ENCODE results near the gene DTNBP1. TPM values are rescaled to one million over a fixed set of nuclear protein-coding genes. Genes with fewer than 3 reads are reported as not detected.

The DTNBP1 gene
- total RNA-seq, 1 experiment from 2014 or later = 13.5 TPM

GRCh38 chr6:15496345-15497131, 166.3 kb downstream of the DTNBP1 start:
- Mint-ChIP-seq H3K27ac (ENCODE audit: low read depth, unreplicated experiment) (peak overlapping the region; percentile 59), H3K4me1 (ENCODE audit: insufficient read depth, unreplicated experiment) (peaks cover 24% of the 10 kb centered on the region), H3K36me3 (ENCODE audit: insufficient read depth, unreplicated experiment) (peaks cover 44% of the 10 kb centered on the region), H3K9me3 (ENCODE audit: unreplicated experiment) (no peaks in the 10 kb centered on the region), H3K4me3 (ENCODE audit: unreplicated experiment) (no peak overlapping the region), H3K27me3 (ENCODE audit: insufficient read depth, unreplicated experiment) (no peaks in the 10 kb centered on the region)
- ChIA-PET CTCF (interaction anchor here (0.6 kb wide), 1 partner anchor 1588 kb away, joined by 3 read pairs; no protein-coding TSS in a partner anchor), POLR2A (no interaction called here)
- no peak for TF ChIP-seq CTCF (IDR thresholded peaks at IDR 0.05; ENCODE audit: unreplicated experiment)
- no peak for DNase-seq (ENCODE audit: unreplicated experiment)
- BruUV-seq (replicated peaks) = no TSS peak
- intact Hi-C loops (cut with micrococcal nuclease) = loop anchor here (10.0 kb wide), 1 partner anchor 1282 kb away; no protein-coding TSS in a partner anchor

GRCh38 chr6:15495375-15495901, 167.4 kb downstream of the DTNBP1 start:
- peaks cover 39% of the 10 kb centered on the region for H3K36me3 Mint-ChIP-seq (ENCODE audit: insufficient read depth, unreplicated experiment)
- peaks cover 28% of the 10 kb centered on the region for H3K4me1 Mint-ChIP-seq (ENCODE audit: insufficient read depth, unreplicated experiment)
- no peak for DNase-seq (ENCODE audit: unreplicated experiment)
- no peak for TF ChIP-seq CTCF (IDR thresholded peaks at IDR 0.05; ENCODE audit: unreplicated experiment)
- H3K27ac Mint-ChIP-seq (ENCODE audit: low read depth, unreplicated experiment) = peak overlapping the region; percentile 59
- intact Hi-C loops (cut with micrococcal nuclease) = loop anchor here (10.0 kb wide), 1 partner anchor 1281 kb away; no protein-coding TSS in a partner anchor
- H3K27me3 Mint-ChIP-seq (ENCODE audit: insufficient read depth, unreplicated experiment) = no peaks in the 10 kb centered on the region
- ChIA-PET CTCF (no interaction called here), POLR2A (interaction anchor here (0.6 kb wide), 1 partner anchor 517 kb away, joined by 3 read pairs; no protein-coding TSS in a partner anchor)
- no TSS peak for BruUV-seq (replicated peaks)
- H3K4me3 Mint-ChIP-seq (ENCODE audit: unreplicated experiment) = no peak overlapping the region
- H3K9me3 Mint-ChIP-seq (ENCODE audit: unreplicated experiment) = no peaks in the 10 kb centered on the region

GRCh38 chr6:15493437-15494168, 169.2 kb downstream of the DTNBP1 start:
- Mint-ChIP-seq H3K27ac (ENCODE audit: low read depth, unreplicated experiment) (no peak overlapping the region), H3K27me3 (ENCODE audit: insufficient read depth, unreplicated experiment) (no peaks in the 10 kb centered on the region), H3K36me3 (ENCODE audit: insufficient read depth, unreplicated experiment) (peaks cover 37% of the 10 kb centered on the region), H3K4me1 (ENCODE audit: insufficient read depth, unreplicated experiment) (peaks cover 22% of the 10 kb centered on the region), H3K4me3 (ENCODE audit: unreplicated experiment) (no peak overlapping the region), H3K9me3 (ENCODE audit: unreplicated experiment) (no peaks in the 10 kb centered on the region)
- DNase-seq (ENCODE audit: unreplicated experiment) = no peak
- intact Hi-C loops (cut with micrococcal nuclease) = loop anchor here (5.0 to 10.0 kb wide), 2 partner anchors 129 to 1279 kb away; no protein-coding TSS in a partner anchor
- BruUV-seq (replicated peaks) = no TSS peak
- ChIA-PET POLR2A (no interaction called here), CTCF (interaction anchor here (0.7 to 1.8 kb wide), 3 partner anchors 12 to 219 kb away, joined by 3 to 4 read pairs (median 4); no protein-coding TSS in a partner anchor)
- TF ChIP-seq CTCF (IDR thresholded peaks at IDR 0.05; ENCODE audit: unreplicated experiment) = no peak

GRCh38 chr6:15491986-15492269, 170.9 kb downstream of the DTNBP1 start:
- no peaks in the 10 kb centered on the region for H3K9me3 Mint-ChIP-seq (ENCODE audit: unreplicated experiment)
- ChIA-PET CTCF (interaction anchor here (0.6 to 1.2 kb wide), 5 partner anchors 35 to 1298 kb away, joined by 3 to 4 read pairs (median 3); no protein-coding TSS in a partner anchor), POLR2A (no interaction called here)
- H3K36me3 Mint-ChIP-seq (ENCODE audit: insufficient read depth, unreplicated experiment) = peaks cover 45% of the 10 kb centered on the region
- H3K4me1 Mint-ChIP-seq (ENCODE audit: insufficient read depth, unreplicated experiment) = peaks cover 12% of the 10 kb centered on the region
- BruUV-seq (replicated peaks) = no TSS peak
- intact Hi-C loops (cut with micrococcal nuclease) = loop anchor here (5.0 to 10.0 kb wide), 2 partner anchors 130 to 1277 kb away; no protein-coding TSS in a partner anchor
- TF ChIP-seq CTCF (IDR thresholded peaks at IDR 0.05; ENCODE audit: unreplicated experiment) = no peak
- DNase-seq (ENCODE audit: unreplicated experiment) = no peak
- H3K4me3 Mint-ChIP-seq (ENCODE audit: unreplicated experiment) = no peak overlapping the region
- no peaks in the 10 kb centered on the region for H3K27me3 Mint-ChIP-seq (ENCODE audit: insufficient read depth, unreplicated experiment)
- H3K27ac Mint-ChIP-seq (ENCODE audit: low read depth, unreplicated experiment) = no peak overlapping the region
